Panc1 (cell line): ENCODE data around the gene RFX2. TPM values are rescaled to one million over a fixed set of nuclear protein-coding genes. Genes with fewer than 3 reads are reported as not detected.

Source experiments
- ATAC-seq: fragments of 200-7000 bp; cut with Tn5 transposase; 2 replicates; pipeline ENCODE4 v1.9.1; 2020; ENCODE audit warnings: mild to moderate bottlenecking, moderate library complexity
- BruUV-seq: library from RNA; stranded (reverse); fragments of 400-500 nt; replicated peaks from 2 replicates; lab custom pipeline; 2021; lab: Mats Ljungman, UMichigan
- CTCF ChIA-PET: fragments of 300-600 bp; sonication (Branson Sonifier 250); formaldehyde crosslinking; loops from one replicate; lab custom pipeline; 2022; ENCODE audit warnings: antibody characterized with exemption; lab: Charles Lee
- POLR2A ChIA-PET: fragments of 300-600 bp; sonication (Branson Sonifier 250); formaldehyde crosslinking; loops from one replicate; lab custom pipeline; 2022; ENCODE audit warnings: antibody characterized with exemption; lab: Charles Lee
- DNase-seq: peaks from one replicate; pipeline ENCODE4 v3.0.0-alpha.2; 2010; ENCODE audit warnings: low read depth, low spot score
- H3K27ac ChIP-seq: 2 replicates; pipeline ENCODE4 v1.5.1; 2011; ENCODE audit warnings: mild to moderate bottlenecking, low read length, inconsistent platforms
- H3K27me3 ChIP-seq: fragments of 200-500 bp; sonication (Bioruptor generic); 2 replicates; pipeline ENCODE4 v1.6.0; 2014; ENCODE audit warnings: low read length, inconsistent platforms; ENCODE audit not compliant: control insufficient read depth, insufficient read depth
- H3K36me3 ChIP-seq: fragments of 200-500 bp; sonication (Bioruptor generic); 2 replicates; pipeline ENCODE4 v1.5.1; 2014; ENCODE audit warnings: inconsistent platforms, mild to moderate bottlenecking, low read length, moderate library complexity; ENCODE audit not compliant: control insufficient read depth, insufficient read depth
- H3K4me1 ChIP-seq: 2 replicates; pipeline ENCODE4 v1.5.1; 2011; ENCODE audit warnings: inconsistent platforms, mild to moderate bottlenecking, low read length, moderate library complexity; ENCODE audit not compliant: control insufficient read depth, insufficient read depth
- H3K4me3 ChIP-seq, 2 experiments: 2 replicates each; pipeline ENCODE4 v1.5.1; 2011 to 2012; ENCODE audit warnings: low read depth in 2 of 2, low read length in 2 of 2, mild to moderate bottlenecking in 2 of 2, inconsistent platforms in 1 of 2, moderate library complexity in 1 of 2
- H3K9me3 ChIP-seq: fragments of 200-500 bp; sonication (Bioruptor generic); 2 replicates; pipeline ENCODE4 v1.5.1; 2014; ENCODE audit warnings: low read depth, mild to moderate bottlenecking, inconsistent platforms, low read length, moderate library complexity; ENCODE audit not compliant: control insufficient read depth, insufficient read depth
- POLR2AphosphoS5 ChIP-seq: IDR thresholded peaks from 2 replicates; pipeline ENCODE4 v1.6.1; 2012; ENCODE audit warnings: mild to moderate bottlenecking, low read depth, low read length, moderate library complexity
- REST ChIP-seq, 2 experiments: IDR thresholded peaks; 2 replicates each; pipeline ENCODE4 v1.6.1; 2011 to 2012; ENCODE audit warnings: low read depth in 2 of 2, control low read depth in 1 of 2, low read length in 1 of 2, mild to moderate bottlenecking in 1 of 2, moderate library complexity in 1 of 2; ENCODE audit not compliant: insufficient read depth in 1 of 2
- SIN3A ChIP-seq: IDR thresholded peaks from 2 replicates; pipeline ENCODE4 v1.6.1; 2012; ENCODE audit warnings: low read depth, mild to moderate bottlenecking, low read length, moderate library complexity, borderline replicate concordance; ENCODE audit not compliant: insufficient read depth
- TCF7L2 ChIP-seq: IDR thresholded peaks from 2 replicates; pipeline ENCODE4 v1.6.1; 2011; ENCODE audit warnings: mild to moderate bottlenecking, low read depth, low read length, inconsistent platforms
- in situ Hi-C: cut with HindIII; loops from 2 replicates; pipeline ENCODE4 v1.10.0; 2016; ENCODE audit warnings: low sequenced_read_pairs, low pct_unique_long_range_greater_than_20kb
- intact Hi-C: fragments of 100-400 bp; cut with micrococcal nuclease; formaldehyde crosslinking; loops from one replicate; pipeline ENCODE4 v1.10.0; 2022; ENCODE audit not compliant: unreplicated experiment
- total RNA-seq: library from RNA; stranded (reverse); gene quantifications from one replicate; pipeline ENCODE4 v1.2.1, GENCODE V29; 2021; ENCODE audit not compliant: unreplicated experiment
- TF ChIP-seq, protein P1 (sequence below): fragments of 450-650 bp; IDR thresholded peaks from 2 replicates; pipeline ENCODE4 v1.5.1; 2017; ENCODE audit warnings: mild to moderate bottlenecking

Gene RFX2
- total RNA-seq, 1 experiment from 2014 or later, result 8.0 TPM

DNA sequence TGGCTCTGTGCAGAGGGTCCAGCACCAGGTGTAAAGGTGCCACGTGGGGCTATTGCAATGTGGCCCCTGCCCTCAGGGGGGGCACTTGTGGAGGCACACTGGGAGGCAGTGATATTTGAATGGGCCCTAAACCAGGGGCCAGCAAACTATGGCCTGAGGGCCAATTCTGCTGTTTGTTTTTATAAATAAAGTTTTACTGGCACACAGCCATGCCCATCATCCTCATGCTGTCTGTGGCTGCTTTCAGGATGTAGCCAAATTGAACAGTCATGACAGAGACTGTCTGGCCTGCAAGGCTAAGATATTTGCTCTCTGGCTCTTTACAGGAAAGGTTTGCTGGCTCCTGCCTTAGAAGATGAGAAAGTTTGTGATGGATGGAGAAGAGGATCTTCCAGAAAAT is 98.5 kb downstream of the RFX2 start:
- ChIA-PET POLR2A (no interaction called here), CTCF (no interaction called here)
- Histone ChIP-seq H3K4me1 (no peaks in the 10 kb centered on the region), H3K36me3 (no peaks in the 10 kb centered on the region), H3K9me3 (no peaks in the 10 kb centered on the region), H3K27ac (no peak overlapping the region), H3K27me3 (no peaks in the 10 kb centered on the region), H3K4me3 (no peak overlapping the region)
- BruUV-seq, result no TSS peak
- intact Hi-C loops, result no loop called here
- no peak for DNase-seq
- no peak for ATAC-seq
- in situ Hi-C loops, result no loop called here
- TF ChIP-seq, protein P1, sequence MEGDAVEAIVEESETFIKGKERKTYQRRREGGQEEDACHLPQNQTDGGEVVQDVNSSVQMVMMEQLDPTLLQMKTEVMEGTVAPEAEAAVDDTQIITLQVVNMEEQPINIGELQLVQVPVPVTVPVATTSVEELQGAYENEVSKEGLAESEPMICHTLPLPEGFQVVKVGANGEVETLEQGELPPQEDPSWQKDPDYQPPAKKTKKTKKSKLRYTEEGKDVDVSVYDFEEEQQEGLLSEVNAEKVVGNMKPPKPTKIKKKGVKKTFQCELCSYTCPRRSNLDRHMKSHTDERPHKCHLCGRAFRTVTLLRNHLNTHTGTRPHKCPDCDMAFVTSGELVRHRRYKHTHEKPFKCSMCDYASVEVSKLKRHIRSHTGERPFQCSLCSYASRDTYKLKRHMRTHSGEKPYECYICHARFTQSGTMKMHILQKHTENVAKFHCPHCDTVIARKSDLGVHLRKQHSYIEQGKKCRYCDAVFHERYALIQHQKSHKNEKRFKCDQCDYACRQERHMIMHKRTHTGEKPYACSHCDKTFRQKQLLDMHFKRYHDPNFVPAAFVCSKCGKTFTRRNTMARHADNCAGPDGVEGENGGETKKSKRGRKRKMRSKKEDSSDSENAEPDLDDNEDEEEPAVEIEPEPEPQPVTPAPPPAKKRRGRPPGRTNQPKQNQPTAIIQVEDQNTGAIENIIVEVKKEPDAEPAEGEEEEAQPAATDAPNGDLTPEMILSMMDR, result no peak
- TF ChIP-seq POLR2AphosphoS5 (no peak), REST (IDR thresholded peaks at IDR 0.05; ENCODE audit: insufficient read depth in 1 of 2, low read depth in 2 of 2, low read length in 1 of 2) (no peak), SIN3A (no peak), TCF7L2 (no peak)

DNA sequence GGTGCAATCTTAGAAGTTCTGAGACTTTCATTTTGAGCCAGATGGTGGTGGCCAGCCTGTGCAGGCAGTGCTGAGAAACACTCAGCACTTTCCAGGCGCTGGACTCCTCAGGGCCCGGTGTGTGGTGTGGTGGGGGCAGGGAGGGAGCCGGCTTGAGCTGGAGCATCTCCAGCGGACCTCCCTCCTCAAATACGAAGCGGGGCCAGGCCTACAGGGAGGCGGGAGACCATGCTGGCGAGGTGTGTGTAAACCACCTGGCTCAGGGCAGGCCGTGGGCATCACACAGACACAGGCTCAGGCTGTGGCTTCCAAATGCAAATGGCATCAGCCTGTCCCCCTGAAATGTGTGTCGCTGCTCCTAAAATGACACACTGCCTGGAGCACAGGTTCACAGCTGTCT is 99.1 kb downstream of the RFX2 start:
- ChIA-PET POLR2A (no interaction called here), CTCF (no interaction called here)
- Histone ChIP-seq H3K27ac (no peak overlapping the region), H3K27me3 (no peaks in the 10 kb centered on the region), H3K4me3 (no peak overlapping the region), H3K36me3 (no peaks in the 10 kb centered on the region), H3K4me1 (no peaks in the 10 kb centered on the region), H3K9me3 (no peaks in the 10 kb centered on the region)
- intact Hi-C loops, result no loop called here
- ATAC-seq (no peak), DNase-seq (no peak)
- TF ChIP-seq SIN3A (no peak), REST (IDR thresholded peaks at IDR 0.05; ENCODE audit: insufficient read depth in 1 of 2, low read depth in 2 of 2, low read length in 1 of 2) (no peak), TCF7L2 (no peak), POLR2AphosphoS5 (no peak)
- TF ChIP-seq, protein P1, result no peak
- BruUV-seq, result no TSS peak
- in situ Hi-C loops, result no loop called here
